Esophagus squamous epithelium (tissue), 4 donors: Measurements from ENCODE around the gene OR1F1.

Experiments used
- CTCF ChIP-seq, 6 experiments: fragments of 450-650 bp in 4 of 6; fragments of 200-600 bp in 2 of 6; sonication (generic) in 2 of 6; IDR thresholded peaks; one replicate each; pipeline ENCODE4 v1.5.1; 2016 to 2019; ENCODE audit warnings: antibody characterized with exemption in 6 of 6, mild to moderate bottlenecking in 4 of 6, moderate library complexity in 4 of 6
- POLR2A ChIP-seq, 4 donors: fragments of 450-650 bp; IDR thresholded peaks; one replicate each; pipeline ENCODE4 v1.6.1; 2017; ENCODE audit warnings: antibody characterized with exemption in 4 of 4, mild to moderate bottlenecking in 4 of 4, moderate library complexity in 3 of 4

DNA sequence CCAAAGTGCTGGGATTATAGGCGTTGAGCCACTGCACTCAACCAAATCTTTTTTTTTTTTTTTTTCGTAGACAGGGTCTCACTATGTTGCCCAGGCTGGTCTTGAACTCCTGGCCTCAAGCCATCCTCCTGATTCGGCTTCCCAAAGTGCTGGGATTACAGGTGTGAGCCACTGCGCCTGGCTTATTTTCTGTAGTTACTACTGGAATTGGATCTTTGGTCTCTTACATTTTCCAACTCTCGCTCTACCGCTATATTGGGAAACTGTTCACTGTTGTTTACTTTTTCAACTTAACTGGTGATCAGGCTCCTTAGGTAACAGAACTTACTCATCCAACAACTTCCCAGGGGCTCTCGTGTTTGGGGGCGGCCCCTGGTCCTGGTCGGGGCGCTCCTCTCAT, 32.8 kb downstream of the OR1F1 start:
- TF ChIP-seq CTCF (IDR thresholded peaks at IDR 0.05) = no peak
- TF ChIP-seq POLR2A (IDR thresholded peaks at IDR 0.05) = no peak
